CD14-positive monocyte (primary cell): ENCODE data around the gene MMRN2. TPM values are rescaled to one million over a fixed set of nuclear protein-coding genes. Genes with fewer than 3 reads are reported as not detected.
A peak's percentile ranks its signal among the peaks of the same experiment; 100 is the strongest.

Experiments
- DNase-seq, 3 donors: peaks; one replicate each; pipeline ENCODE4 v3.0.0-alpha.2; 2011 to 2022
- H2AFZ ChIP-seq: 2 replicates; pipeline ENCODE4 v1.6.0; 2012; ENCODE audit warnings: mild to moderate bottlenecking, low read depth, low read length, inconsistent platforms; ENCODE audit not compliant: insufficient read depth, poor library complexity, severe bottlenecking
- H3K27ac ChIP-seq, 2 donors: 1 replicate in 1 of 2; 2 replicates in 1 of 2; pipeline ENCODE4 v1.5.1; 2012 to 2013; ENCODE audit warnings: low read length in 2 of 2, control low read depth in 1 of 2, inconsistent platforms in 1 of 2, low read depth in 1 of 2, mild to moderate bottlenecking in 1 of 2
- H3K27me3 ChIP-seq, 2 donors: one replicate each; pipeline versions ENCODE4 v1.6.0 to v1.6.1; 2011 to 2013; ENCODE audit warnings: low read length in 2 of 2; ENCODE audit not compliant: control insufficient read depth in 2 of 2, insufficient read depth in 2 of 2
- H3K36me3 ChIP-seq, 2 donors: replicated peaks in 1 of 2; 1 replicate in 1 of 2; 2 replicates in 1 of 2; pipeline versions ENCODE4 v1.5.1 to v1.6.1; 2012 to 2013; ENCODE audit warnings: low read length in 2 of 2, control low read depth in 1 of 2, inconsistent platforms in 1 of 2, mild to moderate bottlenecking in 1 of 2; ENCODE audit not compliant: insufficient read depth in 2 of 2, control insufficient read depth in 1 of 2
- H3K4me1 ChIP-seq, 2 donors: 1 replicate in 1 of 2; 2 replicates in 1 of 2; pipeline versions ENCODE4 v1.5.1 to v1.6.1; 2012 to 2013; ENCODE audit warnings: low read length in 2 of 2, control low read depth in 1 of 2, inconsistent platforms in 1 of 2, mild to moderate bottlenecking in 1 of 2, moderate library complexity in 1 of 2; ENCODE audit not compliant: insufficient read depth in 2 of 2, control insufficient read depth in 1 of 2
- H3K4me2 ChIP-seq: replicated peaks from 2 replicates; pipeline ENCODE3; 2012; ENCODE audit warnings: low read length, moderate library complexity, mild to moderate bottlenecking; ENCODE audit not compliant: poor library complexity, severe bottlenecking; ENCODE audit errors: extremely low read depth
- H3K4me3 ChIP-seq, 3 experiments: fragments of 200-600 bp in 1 of 3; sonication (generic) in 1 of 3; replicated peaks in 1 of 3; 1 replicate in 2 of 3; 2 replicates in 1 of 3; pipeline ENCODE4 v1.5.1; 2011 to 2013; ENCODE audit warnings: low read length in 3 of 3, mild to moderate bottlenecking in 3 of 3, control low read depth in 2 of 3, low read depth in 2 of 3, inconsistent platforms in 1 of 3, moderate library complexity in 1 of 3
- H3K79me2 ChIP-seq: 2 replicates; pipeline ENCODE4 v1.6.0; 2012; ENCODE audit warnings: mild to moderate bottlenecking, control low read depth, inconsistent platforms, low read length, moderate library complexity; ENCODE audit not compliant: insufficient read depth
- H3K9ac ChIP-seq: 2 replicates; pipeline ENCODE4 v1.6.0; 2017; ENCODE audit warnings: low read length, mild to moderate bottlenecking; ENCODE audit not compliant: insufficient read depth, poor library complexity, severe bottlenecking
- H3K9me3 ChIP-seq, 2 donors: replicated peaks in 1 of 2; 1 replicate in 1 of 2; 2 replicates in 1 of 2; pipeline versions ENCODE4 v1.5.1 to v1.6.1; 2012 to 2013; ENCODE audit warnings: low read length in 2 of 2, control low read depth in 1 of 2; ENCODE audit not compliant: control insufficient read depth in 1 of 2, insufficient read depth in 1 of 2
- H4K20me1 ChIP-seq: 2 replicates; pipeline ENCODE4 v1.6.0; 2012; ENCODE audit warnings: mild to moderate bottlenecking, low read length, control low read depth, moderate library complexity; ENCODE audit not compliant: insufficient read depth
- H3K27ac Mint-ChIP-seq, 7 donors: one replicate each; pipeline ENCODE4 v1.8.0; 2020; ENCODE audit warnings: mild to moderate bottlenecking in 7 of 7, mixed read lengths in 7 of 7, moderate library complexity in 6 of 7, inconsistent platforms in 2 of 7
- H3K27me3 Mint-ChIP-seq, 3 donors: one replicate each; pipeline ENCODE4 v1.8.0; 2021 to 2022; ENCODE audit warnings: low read depth in 3 of 3, mild to moderate bottlenecking in 3 of 3, mixed read lengths in 3 of 3, moderate library complexity in 3 of 3, inconsistent platforms in 1 of 3
- H3K36me3 Mint-ChIP-seq, 2 donors: one replicate each; pipeline ENCODE4 v1.8.0; 2020; ENCODE audit warnings: mixed read lengths in 2 of 2, inconsistent platforms in 1 of 2, mild to moderate bottlenecking in 1 of 2
- H3K4me1 Mint-ChIP-seq: one replicate; pipeline ENCODE4 v1.8.0; 2020; ENCODE audit warnings: mild to moderate bottlenecking, mixed read lengths
- H3K4me3 Mint-ChIP-seq, 2 donors: one replicate each; pipeline ENCODE4 v1.8.0; 2020; ENCODE audit warnings: mild to moderate bottlenecking in 2 of 2, mixed read lengths in 2 of 2, moderate library complexity in 1 of 2
- H3K9me3 Mint-ChIP-seq, 7 donors: one replicate each; pipeline ENCODE4 v1.8.0; 2020 to 2022; ENCODE audit warnings: mixed read lengths in 7 of 7, mild to moderate bottlenecking in 6 of 7, moderate library complexity in 6 of 7, inconsistent platforms in 2 of 7
- WGBS: methylation state at CpG from one replicate; pipeline ENCODE4 v1.1.5; 2013; ENCODE audit warnings: missing lambda C conversion rate; ENCODE audit not compliant: insufficient coverage; 5-methylcytosine and 5-hydroxymethylcytosine counted together
- intact Hi-C, 2 donors: fragments of 100-400 bp; cut with micrococcal nuclease; formaldehyde crosslinking; loops; one replicate each; pipeline versions ENCODE4 v1.15.0 to v1.15.1; 2023
- polyA plus RNA-seq, 3 donors: library from polyadenylated mRNA; depleted of rRNA in 1 of 3; unstranded in 2 of 3; stranded (reverse) in 1 of 3; fragments of 300-500 nt in 2 of 3; fragments of >200 nt in 1 of 3; fragmentation: Illumina TruSeq in 2 of 3; gene quantifications; 1 replicate in 2 of 3; 2 replicates in 1 of 3; pipeline ENCODE4 v1.2.3, GENCODE V29; 2012 to 2021
- TF ChIP-seq, protein P1 (sequence below): fragments of 200-600 bp; IDR thresholded peaks from one replicate; pipeline ENCODE4 v1.8.0; 2022; ENCODE audit warnings: antibody characterized with exemption, mild to moderate bottlenecking

The MMRN2 gene
- polyA plus RNA-seq, 3 donors: 0.07 to 1.8 TPM; not detected in 1

DNA sequence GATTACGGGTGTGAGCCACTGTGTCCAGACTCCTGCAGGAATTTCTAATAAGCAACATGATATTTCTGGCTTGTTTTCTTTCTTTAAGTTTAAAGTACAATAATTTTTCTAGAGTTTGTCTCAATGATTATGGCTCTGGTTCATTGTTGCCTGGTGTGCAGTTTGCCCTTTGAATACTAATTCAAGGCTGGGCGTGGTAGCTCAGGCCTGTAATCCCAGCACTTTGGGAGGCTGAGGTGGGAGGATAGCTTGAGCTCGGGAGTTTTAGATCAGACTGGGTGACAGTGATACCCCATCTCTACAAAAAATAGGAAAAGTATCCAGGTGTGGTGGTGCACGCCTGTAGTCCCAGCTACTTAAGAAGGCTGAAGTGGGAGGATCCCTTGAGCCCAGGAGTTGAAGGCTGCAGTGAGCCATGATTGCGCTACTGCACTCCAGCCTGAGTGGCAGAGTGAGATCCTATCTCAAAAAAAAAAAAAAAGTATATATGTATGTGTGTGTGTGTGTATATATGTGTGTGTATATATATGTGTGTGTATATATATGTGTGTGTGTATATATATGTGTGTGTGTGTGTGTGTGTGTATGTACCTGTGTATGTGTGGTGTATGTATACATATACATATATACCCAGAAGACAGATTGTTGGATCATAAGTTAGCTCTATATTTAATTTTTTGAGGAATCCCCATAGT lies 19.1 kb upstream of the MMRN2 start:
- H3K4me2 ChIP-seq: no peak overlapping the region
- peaks cover 0 to 13% of the 10 kb centered on the region in 2 donors for H3K27me3 ChIP-seq
- no peak overlapping the region for H3K4me3 ChIP-seq
- 100% methylated on average over 1 of the region's 5 CpGs for WGBS
- peaks cover 22 to 29% (median 26%) of the 10 kb centered on the region in 3 donors for H3K27me3 Mint-ChIP-seq
- H3K36me3 ChIP-seq: no peaks in the 10 kb centered on the region
- intact Hi-C loops: loop anchor here in 1 of 2 donors (10.0 kb wide), 1 partner anchor 118 kb away; the partner anchor contains the start of genes GLUD1 and SHLD2
- H3K27ac ChIP-seq: no peak overlapping the region
- no peaks in the 10 kb centered on the region for H3K36me3 Mint-ChIP-seq
- peaks cover 0 to 2% (median 0%) of the 10 kb centered on the region in 7 donors for H3K9me3 Mint-ChIP-seq
- no peaks in the 10 kb centered on the region for H4K20me1 ChIP-seq
- H3K9ac ChIP-seq: no peak overlapping the region
- peaks cover 4% of the 10 kb centered on the region for H3K4me1 Mint-ChIP-seq
- TF ChIP-seq, protein P1, sequence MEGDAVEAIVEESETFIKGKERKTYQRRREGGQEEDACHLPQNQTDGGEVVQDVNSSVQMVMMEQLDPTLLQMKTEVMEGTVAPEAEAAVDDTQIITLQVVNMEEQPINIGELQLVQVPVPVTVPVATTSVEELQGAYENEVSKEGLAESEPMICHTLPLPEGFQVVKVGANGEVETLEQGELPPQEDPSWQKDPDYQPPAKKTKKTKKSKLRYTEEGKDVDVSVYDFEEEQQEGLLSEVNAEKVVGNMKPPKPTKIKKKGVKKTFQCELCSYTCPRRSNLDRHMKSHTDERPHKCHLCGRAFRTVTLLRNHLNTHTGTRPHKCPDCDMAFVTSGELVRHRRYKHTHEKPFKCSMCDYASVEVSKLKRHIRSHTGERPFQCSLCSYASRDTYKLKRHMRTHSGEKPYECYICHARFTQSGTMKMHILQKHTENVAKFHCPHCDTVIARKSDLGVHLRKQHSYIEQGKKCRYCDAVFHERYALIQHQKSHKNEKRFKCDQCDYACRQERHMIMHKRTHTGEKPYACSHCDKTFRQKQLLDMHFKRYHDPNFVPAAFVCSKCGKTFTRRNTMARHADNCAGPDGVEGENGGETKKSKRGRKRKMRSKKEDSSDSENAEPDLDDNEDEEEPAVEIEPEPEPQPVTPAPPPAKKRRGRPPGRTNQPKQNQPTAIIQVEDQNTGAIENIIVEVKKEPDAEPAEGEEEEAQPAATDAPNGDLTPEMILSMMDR: no peak
- DNase-seq: no peak
- H3K79me2 ChIP-seq: no peaks in the 10 kb centered on the region
- no peak overlapping the region for H2AFZ ChIP-seq
- peaks cover 4 to 6% of the 10 kb centered on the region in 2 donors for H3K4me1 ChIP-seq
- H3K4me3 Mint-ChIP-seq: no peak overlapping the region
- peak overlapping the region in 1 of 7 donors; percentile 68 for H3K27ac Mint-ChIP-seq
- no peaks in the 10 kb centered on the region for H3K9me3 ChIP-seq

DNA sequence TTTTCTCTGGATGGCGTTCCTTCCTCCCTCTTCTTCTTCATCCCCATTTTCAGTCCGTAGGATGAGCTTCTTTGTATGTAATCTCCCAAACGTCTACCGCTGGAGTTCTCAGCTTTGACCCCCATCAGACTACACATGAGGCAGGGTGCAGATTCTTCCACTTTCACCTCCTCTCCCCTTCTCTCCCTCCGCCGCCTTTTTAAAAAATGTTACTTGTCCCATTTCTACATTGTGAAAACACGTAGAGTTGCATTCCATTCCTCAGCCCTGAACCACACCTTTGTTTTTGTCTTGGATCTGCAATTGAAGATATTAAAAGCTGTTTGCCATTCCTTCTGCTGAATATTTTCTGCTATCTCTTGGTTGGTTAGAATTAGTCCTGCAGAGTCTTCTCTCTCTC lies 17.1 kb upstream of the MMRN2 start:
- H3K27me3 ChIP-seq: peaks cover under 1 to 24% of the 10 kb centered on the region in 2 donors
- peaks cover 0 to 2% of the 10 kb centered on the region in 2 donors for H3K36me3 Mint-ChIP-seq
- H3K4me1 ChIP-seq: peaks cover 19 to 25% of the 10 kb centered on the region in 2 donors
- H3K9me3 Mint-ChIP-seq: peaks cover 0 to 2% (median 0%) of the 10 kb centered on the region in 7 donors
- no peaks in the 10 kb centered on the region for H3K36me3 ChIP-seq
- TF ChIP-seq, protein P1: no peak
- no peaks in the 10 kb centered on the region for H3K79me2 ChIP-seq
- H3K27me3 Mint-ChIP-seq: peaks cover 28 to 37% (median 34%) of the 10 kb centered on the region in 3 donors
- peaks cover 16% of the 10 kb centered on the region for H3K4me1 Mint-ChIP-seq
- intact Hi-C loops: loop anchor here (5.0 to 10.0 kb wide), 2 partner anchors 118 to 120 kb away; partner anchors contain the start of genes GLUD1 (in 2 of the 2) and SHLD2 (in 1 of the 2)
- peak overlapping the region in 1 of 2 donors; percentile 52 for H3K4me3 Mint-ChIP-seq
- H3K27ac ChIP-seq: no peak overlapping the region
- no peak overlapping the region for H3K27ac Mint-ChIP-seq
- H4K20me1 ChIP-seq: no peaks in the 10 kb centered on the region
- H3K9ac ChIP-seq: no peak overlapping the region
- H3K4me2 ChIP-seq: no peak overlapping the region
- H3K4me3 ChIP-seq: no peak overlapping the region
- WGBS: 93% methylated on average over 4 of the region's 7 CpGs
- H3K9me3 ChIP-seq: no peaks in the 10 kb centered on the region
- no peak overlapping the region for H2AFZ ChIP-seq
- no peak for DNase-seq
